Activated T-helper 1 cell treated with anti-CD3 and anti-CD28 coated beads, Interleukin-2, amount 50 U/mL, for 16 hours (primary cell): Measurements from ENCODE around the gene KDM6A.
"Not testable (repeated sequence)": the region's sequence is repeated elsewhere in the genome, so short reads cannot be mapped to it uniquely, and the experiment has no call there.

Experiments used
- DNase-seq, 2 donors: peaks; one replicate each; pipeline ENCODE4 v3.0.0-alpha.2; 2020; ENCODE audit warnings: low read depth in 1 of 2, low spot score in 1 of 2

Gene KDM6A

GRCh38 chrX:45001048-45001447, 128.1 kb downstream of the KDM6A start:
- DNase-seq, result no peak

DNA sequence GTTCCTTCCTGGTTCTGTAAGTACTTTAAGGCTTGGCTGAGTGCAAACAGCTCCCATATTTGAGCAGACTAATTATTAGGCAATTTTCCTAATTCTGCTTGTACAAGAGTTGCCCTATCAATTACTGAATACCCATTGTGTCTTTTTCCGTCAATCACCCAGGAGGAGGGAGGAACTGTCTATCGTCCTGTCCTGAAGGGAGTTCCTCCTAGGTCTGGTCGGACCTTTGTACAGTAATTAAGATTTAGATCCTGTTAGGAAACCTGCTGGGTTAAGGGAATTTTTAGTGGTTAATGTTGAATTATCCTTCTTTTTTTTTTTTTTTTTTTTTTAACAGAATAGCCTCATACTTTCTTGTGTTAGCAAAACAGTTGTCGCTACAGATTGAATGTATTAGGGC, 130.1 kb downstream of the KDM6A start:
- DNase-seq, result no peak

GRCh38 chrX:45006002-45006800, 133.2 kb downstream of the KDM6A start:
- DNase-seq, result no peak

DNA sequence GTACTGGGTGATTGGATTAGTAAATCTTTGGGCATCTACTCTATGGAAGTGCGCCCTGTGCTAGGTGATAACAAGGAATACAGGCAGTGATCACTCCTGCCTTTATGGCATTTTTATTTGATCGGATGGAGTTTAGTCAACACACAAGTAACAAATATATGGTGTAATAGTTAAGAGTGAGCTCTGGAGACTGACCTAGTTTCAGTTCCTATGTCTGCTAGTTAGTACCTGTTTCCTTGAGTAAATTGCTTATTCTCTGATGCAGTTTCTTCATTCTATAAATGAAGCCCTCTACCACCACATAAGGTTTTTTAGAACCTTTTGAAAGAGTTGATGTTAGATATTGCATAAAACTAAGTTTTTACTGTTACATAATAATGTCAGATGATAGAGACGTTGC, 134.6 kb downstream of the KDM6A start:
- no peak for DNase-seq

DNA sequence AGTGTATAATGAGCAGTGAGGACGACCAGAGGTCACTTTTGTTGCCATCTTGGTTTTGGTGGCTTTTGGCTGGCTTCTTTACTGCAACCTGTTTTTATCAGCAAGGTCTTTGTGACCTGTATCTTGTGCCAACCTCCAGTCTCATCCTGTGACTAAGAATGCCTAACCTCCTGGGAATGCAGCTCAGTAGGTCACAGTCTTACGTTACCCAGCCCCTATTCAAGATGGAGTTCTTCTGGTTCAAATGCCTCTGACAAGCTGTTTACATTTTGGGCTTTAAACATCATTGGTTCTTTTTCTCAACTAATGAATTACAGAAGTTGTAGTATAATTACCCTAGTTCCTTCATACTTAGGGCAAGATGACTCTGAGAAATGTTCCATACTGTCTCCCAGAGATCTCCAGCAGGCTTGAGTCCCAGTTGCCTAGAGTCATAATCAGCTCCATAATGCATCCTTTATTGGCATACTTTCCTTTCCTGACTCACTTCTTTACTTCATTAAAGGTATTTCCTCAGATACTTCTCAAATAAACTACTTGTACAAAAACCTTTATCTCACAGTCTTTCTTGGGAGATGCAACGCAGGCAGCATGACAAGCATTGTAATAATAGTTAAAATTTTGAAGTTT, 136.5 kb downstream of the KDM6A start:
- DNase-seq, result no peak

GRCh38 chrX:45011131-45011530, 138.1 kb downstream of the KDM6A start:
- no peak for DNase-seq

DNA sequence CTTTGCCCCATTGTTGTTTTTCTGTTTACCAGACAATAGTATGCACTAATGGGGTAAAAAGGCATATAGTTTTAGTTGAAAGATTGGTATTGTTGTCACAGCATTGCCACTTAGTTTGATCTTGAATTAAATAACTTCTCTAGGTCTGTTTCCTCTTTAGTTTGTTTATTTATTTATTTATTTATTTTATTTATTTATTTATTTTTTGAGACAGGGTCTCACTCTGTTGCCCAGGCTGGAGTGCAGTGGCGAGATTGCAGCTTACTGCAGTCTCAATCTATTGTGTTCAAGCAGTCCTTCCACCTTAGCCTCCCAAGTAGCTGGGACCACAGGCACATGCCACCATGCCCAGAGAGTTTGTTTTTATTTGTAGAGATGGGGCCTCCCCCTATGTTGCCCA, 138.6 kb downstream of the KDM6A start:
- no peak for DNase-seq

GRCh38 chrX:45017946-45018345, 145.0 kb downstream of the KDM6A start:
- no peak for DNase-seq

DNA sequence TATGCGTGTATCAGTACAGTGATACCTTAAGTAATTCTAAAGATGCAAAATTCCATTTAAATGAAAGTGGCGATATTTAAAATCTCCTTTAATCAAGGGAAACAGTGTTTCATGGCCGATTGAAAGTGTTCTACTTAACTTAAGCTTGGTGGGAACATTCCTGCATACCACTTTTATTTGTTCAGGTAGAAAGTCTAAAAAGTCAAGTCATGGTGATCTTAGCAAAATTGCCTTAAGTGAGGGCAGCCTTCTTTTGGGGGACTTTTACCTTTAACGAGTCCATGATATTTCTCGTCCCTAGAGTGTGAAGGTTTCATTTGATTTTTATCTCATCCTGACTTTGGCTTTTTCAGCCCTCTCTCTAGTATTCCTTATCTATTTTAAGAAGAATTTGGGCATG, 149.2 kb downstream of the KDM6A start:
- no peak for DNase-seq

GRCh38 chrX:45024501-45024900, 151.5 kb downstream of the KDM6A start:
- no peak for DNase-seq

DNA sequence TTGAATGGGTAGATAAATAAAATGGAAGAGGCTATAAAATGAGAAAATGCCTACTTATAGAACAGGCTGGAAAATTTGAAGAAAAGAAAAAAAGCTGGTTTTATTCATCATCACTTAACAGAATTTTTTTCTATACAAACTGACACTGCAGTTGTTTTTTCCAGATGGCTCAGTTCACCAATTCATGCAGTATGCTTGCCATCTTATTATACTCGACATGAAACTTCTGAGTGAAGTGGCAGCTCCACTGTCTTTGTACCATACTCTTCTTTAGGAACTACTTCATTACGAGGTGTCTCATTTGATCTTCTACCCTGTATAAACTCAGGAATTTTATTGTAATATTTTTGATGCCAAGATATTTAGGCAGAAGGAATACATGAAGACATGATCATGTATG, 153.0 kb downstream of the KDM6A start:
- DNase-seq, result no peak

GRCh38 chrX:45031830-45032378, 158.9 kb downstream of the KDM6A start:
- no peak for DNase-seq

DNA sequence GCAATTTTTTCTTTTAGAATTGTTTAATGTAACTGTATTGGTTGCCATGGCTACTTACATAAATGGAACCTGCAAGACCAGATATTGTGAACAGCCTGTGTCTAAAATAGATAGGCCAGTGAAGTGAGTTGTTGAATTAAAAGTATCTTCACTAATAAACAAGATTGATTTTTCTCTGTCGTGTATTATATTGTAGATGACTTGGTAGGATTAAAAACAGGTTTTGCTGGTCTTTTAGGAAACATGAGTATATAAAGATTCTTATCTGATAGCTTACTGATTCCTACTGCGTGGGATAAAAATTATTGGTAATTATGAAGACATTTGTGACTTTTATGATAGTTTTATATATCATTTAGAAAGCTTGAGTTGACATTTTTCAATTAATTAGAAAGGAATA, 162.1 kb downstream of the KDM6A start:
- no peak for DNase-seq

GRCh38 chrX:45036161-45036560, 163.2 kb downstream of the KDM6A start:
- no peak for DNase-seq

DNA sequence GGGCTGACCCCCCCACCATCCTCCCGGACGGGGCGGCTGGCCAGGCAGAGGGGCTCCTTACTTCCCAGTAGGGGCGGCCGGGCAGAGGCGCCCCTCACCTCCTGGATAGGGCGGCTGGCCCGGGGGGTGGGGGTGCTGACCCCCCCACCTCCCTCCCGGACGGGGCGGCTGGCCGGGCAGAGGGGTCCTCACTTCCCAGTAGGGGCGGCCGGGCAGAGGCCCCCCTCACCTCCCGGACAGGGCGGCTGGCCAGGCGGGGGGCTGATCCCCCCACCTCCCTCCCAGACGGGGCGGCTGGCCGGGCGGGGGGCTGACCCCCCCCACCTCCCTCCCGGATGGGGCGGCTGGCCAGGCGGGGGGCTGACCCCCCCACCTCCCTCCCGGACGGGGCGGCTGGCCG, 167.1 kb downstream of the KDM6A start:
- not testable (repeated sequence) for DNase-seq

GRCh38 chrX:45046417-45046816, 173.4 kb downstream of the KDM6A start:
- no peak for DNase-seq

- DNase-seq, result no peak
Measured at GRCh38 chrX:45050558-45050957, 177.6 kb downstream of the KDM6A start.

GRCh38 chrX:45056428-45057145, 183.6 kb downstream of the KDM6A start:
- no peak for DNase-seq

DNA sequence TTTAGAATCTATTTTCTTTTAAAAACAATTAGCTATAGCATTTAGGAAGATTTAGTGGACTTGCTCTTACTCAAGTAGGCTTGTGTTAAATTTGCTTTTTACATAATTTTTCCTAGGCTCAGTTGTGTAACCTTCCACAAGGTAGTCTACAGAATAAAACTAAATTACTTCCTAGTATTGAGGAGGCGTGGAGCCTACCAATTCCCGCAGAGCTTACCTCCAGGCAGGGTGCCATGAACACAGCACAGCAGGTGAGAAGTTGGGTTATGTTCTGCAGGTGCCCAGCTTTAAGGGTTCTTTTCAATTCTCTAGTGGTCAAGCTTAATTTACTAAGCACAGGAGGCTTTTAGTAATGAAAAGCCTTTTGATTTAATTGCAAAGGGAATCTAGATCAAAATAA, 186.9 kb downstream of the KDM6A start:
- DNase-seq, result not testable (repeated sequence)

DNA sequence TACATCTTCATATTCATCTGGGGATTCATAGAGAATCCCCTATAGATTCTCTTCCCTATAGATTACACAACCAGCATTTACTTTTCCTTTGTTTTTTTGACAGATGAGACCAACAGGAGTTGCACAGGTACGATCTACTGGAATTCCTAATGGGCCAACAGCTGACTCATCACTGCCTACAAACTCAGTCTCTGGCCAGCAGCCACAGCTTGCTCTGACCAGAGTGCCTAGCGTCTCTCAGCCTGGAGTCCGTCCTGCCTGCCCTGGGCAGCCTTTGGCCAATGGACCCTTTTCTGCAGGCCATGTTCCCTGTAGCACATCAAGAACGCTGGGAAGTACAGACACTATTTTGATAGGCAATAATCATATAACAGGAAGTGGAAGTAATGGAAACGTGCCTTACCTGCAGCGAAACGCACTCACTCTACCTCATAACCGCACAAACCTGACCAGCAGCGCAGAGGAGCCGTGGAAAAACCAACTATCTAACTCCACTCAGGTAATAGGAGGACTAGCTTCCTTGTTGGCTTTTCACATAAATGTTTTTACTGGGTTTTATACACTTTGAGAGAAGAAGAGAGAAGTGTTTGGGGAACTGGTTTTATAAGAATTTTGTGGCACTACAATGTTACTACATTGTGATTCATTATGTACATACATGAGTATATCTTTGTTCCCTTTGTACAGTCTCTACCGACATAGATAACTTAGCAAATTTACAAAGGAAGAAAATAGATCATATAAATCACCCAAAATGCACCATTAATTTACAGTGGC, 190.5 kb downstream of the KDM6A start:
- DNase-seq, result no peak

DNA sequence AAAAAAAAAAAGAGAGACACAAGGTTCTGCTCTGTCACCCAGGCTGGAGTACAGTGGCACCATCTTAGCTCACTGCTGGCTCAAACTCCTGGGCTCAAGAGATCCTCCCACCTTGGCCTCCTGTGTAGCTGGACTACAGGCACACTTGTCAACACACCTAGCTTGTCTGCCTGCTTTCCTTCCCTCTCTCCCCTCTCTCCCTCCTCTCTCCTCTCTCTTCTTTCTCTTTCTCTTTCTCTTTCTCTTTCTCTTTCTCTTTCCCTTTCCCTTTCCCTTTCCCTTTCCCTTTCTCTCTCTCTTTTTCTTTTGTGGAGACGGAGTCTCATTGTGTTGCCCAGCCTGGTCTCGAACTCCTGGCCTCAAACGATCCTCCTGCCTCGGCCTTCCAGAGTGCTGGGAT, 195.6 kb downstream of the KDM6A start:
- no peak for DNase-seq
